Measurements from ENCODE around the gene SYNE4. TPM values are rescaled to one million over a fixed set of nuclear protein-coding genes. Genes with fewer than 3 reads are reported as not detected.

The SYNE4 gene
- total RNA-seq, 2 experiments from 2014 or later: 2.7 to 4.5 TPM

- H3K36me3 ChIP-seq (ENCODE audit: insufficient read depth, low read length): no peaks in the 10 kb centered on the region
- no peak for DNase-seq (ENCODE audit: low spot score)
- H3K9me3 ChIP-seq (ENCODE audit: low read length): no peaks in the 10 kb centered on the region
- BruUV-seq (replicated peaks): no TSS peak
- intact Hi-C loops (cut with micrococcal nuclease; ENCODE audit: unreplicated experiment): no loop called here
- no peaks in the 10 kb centered on the region for H3K79me2 ChIP-seq (ENCODE audit: insufficient read depth, low read depth, low read length)
- H4K20me1 ChIP-seq (ENCODE audit: insufficient read depth, low read length): no peaks in the 10 kb centered on the region
- no peak overlapping the region for H3K4me3 ChIP-seq (ENCODE audit: low read depth, low read length, poor library complexity, severe bottlenecking)
- no peak overlapping the region for H3K27ac ChIP-seq (ENCODE audit: low read depth, low read length, poor library complexity, severe bottlenecking)
- no peaks in the 10 kb centered on the region for H3K9me2 ChIP-seq (ENCODE audit: insufficient read depth, low read length)
- POLR2A ChIA-PET: no interaction called here
- CTCF ChIA-PET (ENCODE audit: unreplicated experiment): no interaction called here
- no peak overlapping the region for H2AFZ ChIP-seq (ENCODE audit: low read length)
- no peaks in the 10 kb centered on the region for H3K4me1 ChIP-seq (ENCODE audit: insufficient read depth, low read length, poor library complexity, severe bottlenecking)
- TF ChIP-seq EZH2phosphoT487 (IDR thresholded peaks at IDR 0.05; ENCODE audit: borderline replicate concordance, low read depth, low read length): no peak
- no peak for TF ChIP-seq CTCF (conservative IDR thresholded peaks at IDR 0.05; ENCODE audit: low read length)
- no peak overlapping the region for H3K4me2 ChIP-seq (ENCODE audit: low read length)
Observed at GRCh38 chr19:35978832-35979365, 29.7 kb downstream of the SYNE4 start.

- intact Hi-C loops (cut with micrococcal nuclease; ENCODE audit: unreplicated experiment): no loop called here
- no peak overlapping the region for H3K27ac ChIP-seq (ENCODE audit: low read depth, low read length, poor library complexity, severe bottlenecking)
- no peaks in the 10 kb centered on the region for H3K4me1 ChIP-seq (ENCODE audit: insufficient read depth, low read length, poor library complexity, severe bottlenecking)
- ChIA-PET POLR2A (interaction anchor here (0.6 kb wide), 1 partner anchor 13 kb away, joined by 3 read pairs; no protein-coding TSS in a partner anchor), CTCF (ENCODE audit: unreplicated experiment) (no interaction called here)
- H4K20me1 ChIP-seq (ENCODE audit: insufficient read depth, low read length): no peaks in the 10 kb centered on the region
- no peak overlapping the region for H2AFZ ChIP-seq (ENCODE audit: low read length)
- H3K9me2 ChIP-seq (ENCODE audit: insufficient read depth, low read length): no peaks in the 10 kb centered on the region
- no peaks in the 10 kb centered on the region for H3K79me2 ChIP-seq (ENCODE audit: insufficient read depth, low read depth, low read length)
- no peak overlapping the region for H3K4me2 ChIP-seq (ENCODE audit: low read length)
- BruUV-seq (replicated peaks): no TSS peak
- no peak for TF ChIP-seq CTCF (conservative IDR thresholded peaks at IDR 0.05; ENCODE audit: low read length)
- DNase-seq (ENCODE audit: low spot score): no peak
- no peak overlapping the region for H3K4me3 ChIP-seq (ENCODE audit: low read depth, low read length, poor library complexity, severe bottlenecking)
- H3K36me3 ChIP-seq (ENCODE audit: insufficient read depth, low read length): no peaks in the 10 kb centered on the region
- no peaks in the 10 kb centered on the region for H3K9me3 ChIP-seq (ENCODE audit: low read length)
Observed at GRCh38 chr19:35978271-35978670, 30.3 kb downstream of the SYNE4 start.

GRCh38 chr19:35977446-35978222 lies 31.0 kb downstream of the SYNE4 start:
- peak; percentile 73 for DNase-seq (ENCODE audit: low spot score)
- CTCF ChIA-PET (ENCODE audit: unreplicated experiment): no interaction called here
- no peak overlapping the region for H3K4me2 ChIP-seq (ENCODE audit: low read length)

More at GRCh38 chr19:35977446-35978222, 31.0 kb downstream of the SYNE4 start:
- BruUV-seq (replicated peaks): no TSS peak
- no peak overlapping the region for H3K27ac ChIP-seq (ENCODE audit: low read depth, low read length, poor library complexity, severe bottlenecking)
- no peaks in the 10 kb centered on the region for H3K9me2 ChIP-seq (ENCODE audit: insufficient read depth, low read length)
- no peaks in the 10 kb centered on the region for H3K79me2 ChIP-seq (ENCODE audit: insufficient read depth, low read depth, low read length)
- POLR2A ChIA-PET: interaction anchor here (0.6 kb wide), 1 partner anchor 12 kb away, joined by 3 read pairs; no protein-coding TSS in a partner anchor
- no peaks in the 10 kb centered on the region for H3K9me3 ChIP-seq (ENCODE audit: low read length)
- peak; percentile 80 for TF ChIP-seq CTCF (conservative IDR thresholded peaks at IDR 0.05; ENCODE audit: low read length)
- no peak for TF ChIP-seq EZH2phosphoT487 (IDR thresholded peaks at IDR 0.05; ENCODE audit: borderline replicate concordance, low read depth, low read length)
- no peak overlapping the region for H2AFZ ChIP-seq (ENCODE audit: low read length)
- intact Hi-C loops (cut with micrococcal nuclease; ENCODE audit: unreplicated experiment): no loop called here
- H3K36me3 ChIP-seq (ENCODE audit: insufficient read depth, low read length): no peaks in the 10 kb centered on the region
- no peak overlapping the region for H3K4me3 ChIP-seq (ENCODE audit: low read depth, low read length, poor library complexity, severe bottlenecking)
- H4K20me1 ChIP-seq (ENCODE audit: insufficient read depth, low read length): no peaks in the 10 kb centered on the region
- no peaks in the 10 kb centered on the region for H3K4me1 ChIP-seq (ENCODE audit: insufficient read depth, low read length, poor library complexity, severe bottlenecking)
